GM18517 (cell line): Measurements from ENCODE around the gene SYMPK.
"Not testable (repeated sequence)": the region's sequence is repeated elsewhere in the genome, so short reads cannot be mapped to it uniquely, and the experiment has no call there.

Experiments
- ATAC-seq: cut with Tn5 transposase; IDR thresholded peaks from one replicate; pipeline ENCODE4 v1.9.1; 2021; ENCODE audit warnings: mild to moderate bottlenecking, moderate library complexity; ENCODE audit not compliant: unreplicated experiment

SYMPK gene

GRCh38 chr19:45870798-45871197 lies 7.9 kb upstream of the SYMPK start:
- ATAC-seq = no peak

GRCh38 chr19:45867241-45867640 lies 4.3 kb upstream of the SYMPK start:
- ATAC-seq = not testable (repeated sequence)

GRCh38 chr19:45866400-45867176 lies 3.6 kb upstream of the SYMPK start:
- no peak for ATAC-seq

GRCh38 chr19:45865269-45865948 lies 2.5 kb upstream of the SYMPK start:
- no peak for ATAC-seq

GRCh38 chr19:45864629-45865082 lies 1.7 kb upstream of the SYMPK start:
- ATAC-seq = no peak

GRCh38 chr19:45863840-45864628 lies 1.1 kb upstream of the SYMPK start, which contains the start of gene FOXA3:
Gene FOXA3 (plus strand): TSS chr19:45864326. CDS start chr19:45864457, 131 bp downstream.
- ATAC-seq = no peak

- no peak for ATAC-seq
Measured at GRCh38 chr19:45863335-45863839, 440 bp upstream of the SYMPK start.

GRCh38 chr19:45862271-45862563 lies 730 bp downstream of the SYMPK start:
- no peak for ATAC-seq

- no peak for ATAC-seq
Measured at GRCh38 chr19:45860359-45861259, 2.3 kb downstream of the SYMPK start.

- no peak for ATAC-seq
Measured at GRCh38 chr19:45854167-45854778, 8.7 kb downstream of the SYMPK start.

GRCh38 chr19:45852983-45853382 lies 10.0 kb downstream of the SYMPK start:
- no peak for ATAC-seq

- ATAC-seq = no peak
Measured at GRCh38 chr19:45852145-45852750, 10.7 kb downstream of the SYMPK start.

GRCh38 chr19:45848922-45849321 lies 14.0 kb downstream of the SYMPK start:
- no peak for ATAC-seq

- ATAC-seq = no peak
Measured at GRCh38 chr19:45847663-45848062, 15.3 kb downstream of the SYMPK start.

- ATAC-seq = no peak
Measured at GRCh38 chr19:45842198-45842597, 20.7 kb downstream of the SYMPK start.

GRCh38 chr19:45834970-45835369 lies 28.0 kb downstream of the SYMPK start:
- no peak for ATAC-seq

GRCh38 chr19:45828945-45829344 lies 34.0 kb downstream of the SYMPK start:
- ATAC-seq = no peak

- ATAC-seq = no peak
Measured at GRCh38 chr19:45828523-45828922, 34.4 kb downstream of the SYMPK start.

GRCh38 chr19:45827459-45828093 lies 35.4 kb downstream of the SYMPK start:
- ATAC-seq = no peak
